HepG2 (cell line): ENCODE measurements around the gene MYL4. TPM values are rescaled to one million over a fixed set of nuclear protein-coding genes. Genes with fewer than 3 reads are reported as not detected.

Experiments used
- ATAC-seq: fragments of 200-7000 bp; cut with Tn5 transposase; 3 replicates; pipeline ENCODE4 v1.9.1; 2020; ENCODE audit warnings: mild to moderate bottlenecking, moderate library complexity
- BruUV-seq: library from RNA; stranded (reverse); fragments of 400-500 nt; replicated peaks from 2 replicates; lab custom pipeline; 2021; lab: Mats Ljungman, UMichigan
- CTCF ChIA-PET: fragments of 300-600 bp; formaldehyde crosslinking; extraction: SDS; loops from one replicate; lab custom pipeline; 2021; ENCODE audit warnings: low total read pairs, inconsistent platforms, low intra/inter-chr PET ratio; lab: Yijun Ruan, JAX
- POLR2A ChIA-PET: fragments of 350-600 bp; sonication (Branson Sonifier 250); formaldehyde crosslinking; loops from one replicate; lab custom pipeline; 2020; ENCODE audit warnings: antibody characterized with exemption, inconsistent platforms; lab: Yijun Ruan, JAX
- DNase-seq: peaks from one replicate; pipeline ENCODE4 v3.0.0-alpha.2; 2015; ENCODE audit warnings: low spot score
- FAIRE-seq: peaks from 3 replicates; lab custom pipeline; 2011; peaks lifted over from hg19 to GRCh38; lab: Jason Lieb, UNC
- H2AFZ ChIP-seq: one replicate; pipeline ENCODE4 v1.6.1; 2011; ENCODE audit warnings: low read length, inconsistent platforms
- H3K27ac ChIP-seq: fragments of 300-600 bp; 3 replicates; pipeline ENCODE4 v1.8.0; 2011; ENCODE audit warnings: mixed run types, mild to moderate bottlenecking, mixed read lengths, low read length, inconsistent platforms; ENCODE audit not compliant: insufficient read depth; ENCODE audit errors: extremely low read length
- H3K27me3 ChIP-seq, 2 experiments: fragments of 200-600 bp in 1 of 2; 2 replicates in 1 of 2; 3 replicates in 1 of 2; pipeline versions ENCODE4 v1.6.0 to v1.8.0; 2011; ENCODE audit warnings: low read length in 2 of 2, mild to moderate bottlenecking in 2 of 2, moderate library complexity in 2 of 2, inconsistent platforms in 1 of 2; ENCODE audit not compliant: insufficient read depth in 2 of 2, control insufficient read depth in 1 of 2
- H3K36me3 ChIP-seq, 2 experiments: fragments of 200-600 bp in 1 of 2; replicated peaks in 1 of 2; 2 replicates in 1 of 2; 3 replicates in 1 of 2; pipeline versions ENCODE4 v1.5.1 to v1.8.0; 2011; ENCODE audit warnings: low read length in 2 of 2, inconsistent platforms in 1 of 2; ENCODE audit not compliant: insufficient read depth in 2 of 2, control insufficient read depth in 1 of 2
- H3K4me1 ChIP-seq: 2 replicates; pipeline ENCODE4 v1.5.1; 2012; ENCODE audit warnings: low read length, inconsistent platforms; ENCODE audit not compliant: insufficient read depth
- H3K4me2 ChIP-seq: 2 replicates; pipeline ENCODE4 v1.6.0; 2011; ENCODE audit warnings: low read depth, low read length, inconsistent platforms
- H3K4me3 ChIP-seq, 3 experiments: fragments of 200-600 bp in 1 of 3; sonication (generic), shearing (Covaris generic) in 1 of 3; replicated peaks in 1 of 3; 2 replicates each; pipeline ENCODE4 v1.5.1; 2011 to 2016; ENCODE audit warnings: low read length in 3 of 3, inconsistent platforms in 2 of 3, low read depth in 2 of 3, mild to moderate bottlenecking in 2 of 3, control low read depth in 1 of 3, mixed read lengths in 1 of 3; ENCODE audit not compliant: insufficient read depth in 1 of 3
- H3K79me2 ChIP-seq: one replicate; pipeline ENCODE4 v1.6.1; 2011; ENCODE audit warnings: low read length, inconsistent platforms; ENCODE audit not compliant: insufficient read depth
- H3K9ac ChIP-seq: 2 replicates; pipeline ENCODE4 v1.6.0; 2011; ENCODE audit warnings: mild to moderate bottlenecking, low read depth, low read length, inconsistent platforms; ENCODE audit not compliant: insufficient read depth
- H3K9me3 ChIP-seq: 2 replicates; pipeline ENCODE4 v1.5.1; 2012; ENCODE audit warnings: mild to moderate bottlenecking, low read length
- H4K20me1 ChIP-seq: 2 replicates; pipeline ENCODE4 v1.6.0; 2011; ENCODE audit warnings: inconsistent platforms, mild to moderate bottlenecking, low read length, moderate library complexity; ENCODE audit not compliant: insufficient read depth
- ATF4 ChIP-seq, 2 experiments: fragments of 450-650 bp in 1 of 2; sonication (generic) in 1 of 2; formaldehyde crosslinking; IDR thresholded peaks; 2 replicates each; pipeline versions ENCODE4 v1.5.0 to v1.8.0; 2020 to 2022; ENCODE audit warnings: mild to moderate bottlenecking in 1 of 2, missing genetic modification reagents in 1 of 2
- CBFB ChIP-seq: sonication (generic); formaldehyde crosslinking; IDR thresholded peaks from 2 replicates; pipeline ENCODE4 v1.4.0; 2020; ENCODE audit warnings: missing genetic modification reagents
- EED ChIP-seq: sonication (generic); formaldehyde crosslinking; IDR thresholded peaks from 2 replicates; pipeline ENCODE4 v1.5.0; 2020; ENCODE audit warnings: mild to moderate bottlenecking, missing genetic modification reagents
- ELF1 ChIP-seq: sonication (generic); formaldehyde crosslinking; IDR thresholded peaks from 2 replicates; pipeline ENCODE4 v1.4.0; 2020; ENCODE audit warnings: missing genetic modification reagents
- HDAC2 ChIP-seq: sonication (generic); formaldehyde crosslinking; IDR thresholded peaks from 2 replicates; pipeline ENCODE4 v1.4.0; 2020; ENCODE audit warnings: missing genetic modification reagents
- HNRNPUL1 ChIP-seq: fragments of 200-400 bp; formaldehyde crosslinking; IDR thresholded peaks from 2 replicates; pipeline ENCODE4 v1.6.1; 2017; ENCODE audit warnings: low read depth, mild to moderate bottlenecking, low read length, moderate library complexity
- NCOR1 ChIP-seq: fragments of 200-600 bp; sonication (generic); IDR thresholded peaks from 2 replicates; pipeline ENCODE4 v1.7.0; 2017; ENCODE audit warnings: antibody characterized with exemption, low read length, borderline replicate concordance
- SRY ChIP-seq: sonication (generic); formaldehyde crosslinking; IDR thresholded peaks from 2 replicates; pipeline ENCODE4 v1.8.0; 2022; ENCODE audit warnings: mild to moderate bottlenecking, missing genetic modification reagents
- TFE3 ChIP-seq: IDR thresholded peaks from 2 replicates; pipeline ENCODE4 v1.6.1; 2016
- TIGD3 ChIP-seq: sonication (generic); formaldehyde crosslinking; IDR thresholded peaks from 2 replicates; pipeline ENCODE4 v1.5.1; 2020; ENCODE audit warnings: mild to moderate bottlenecking, missing genetic modification reagents, borderline replicate concordance
- TOE1 ChIP-seq: sonication (generic); formaldehyde crosslinking; IDR thresholded peaks from 2 replicates; pipeline ENCODE4 v1.4.0; 2020; ENCODE audit warnings: mild to moderate bottlenecking, missing genetic modification reagents
- U2AF2 ChIP-seq: fragments of 200-400 bp; formaldehyde crosslinking; IDR thresholded peaks from 2 replicates; pipeline ENCODE4 v1.6.1; 2017; ENCODE audit warnings: low read depth, mild to moderate bottlenecking, low read length
- ZNF17 ChIP-seq: sonication (generic); formaldehyde crosslinking; IDR thresholded peaks from 2 replicates; pipeline ENCODE4 v1.5.0; 2020; ENCODE audit warnings: mild to moderate bottlenecking, missing genetic modification reagents
- ZNF292 ChIP-seq: sonication (generic); formaldehyde crosslinking; IDR thresholded peaks from 2 replicates; pipeline ENCODE4 v1.8.1; 2022; ENCODE audit warnings: mild to moderate bottlenecking, low read depth, missing genetic modification reagents, borderline replicate concordance
- ZNF367 ChIP-seq: sonication (generic); formaldehyde crosslinking; IDR thresholded peaks from 2 replicates; pipeline ENCODE4 v1.4.0; 2020; ENCODE audit warnings: missing genetic modification reagents, borderline replicate concordance
- ZNF704 ChIP-seq: sonication (generic); formaldehyde crosslinking; IDR thresholded peaks from 2 replicates; pipeline ENCODE4 v1.8.1; 2023; ENCODE audit warnings: mild to moderate bottlenecking, inconsistent platforms, moderate library complexity, missing genetic modification reagents, borderline replicate concordance
- ZNF713 ChIP-seq: sonication (generic); formaldehyde crosslinking; IDR thresholded peaks from 2 replicates; pipeline ENCODE4 v1.4.0; 2020; ENCODE audit warnings: mild to moderate bottlenecking, missing genetic modification reagents
- WGBS: methylation state at CpG from one replicate; pipeline ENCODE4 v1.1.6; 2017; ENCODE audit warnings: low lambda C conversion rate; 5-methylcytosine and 5-hydroxymethylcytosine counted together
- in situ Hi-C: cut with HindIII; loops from 2 replicates; pipeline ENCODE4 v1.10.0; 2017; ENCODE audit warnings: low pct_unique_long_range_greater_than_20kb; ENCODE audit not compliant: extremely low pct_ligation_motif_present
- intact Hi-C: fragments of 100-400 bp; cut with micrococcal nuclease; formaldehyde crosslinking; loops from one replicate; pipeline ENCODE4 v1.10.0; 2022; ENCODE audit not compliant: unreplicated experiment
- polyA plus RNA-seq, 8 experiments: library from polyadenylated mRNA; depleted of rRNA in 3 of 8; stranded (reverse) in 7 of 8; unstranded in 1 of 8; fragments of >200 nt; fragmentation: Illumina TruSeq in 4 of 8; extraction: Trizol in 4 of 8; gene quantifications; 2 replicates each; pipeline versions ENCODE4 v1.2.1 to v1.2.3, GENCODE V29; 2011 to 2016; ENCODE audit warnings: low read depth in 4 of 8, missing spikeins in 1 of 8, mixed read lengths in 1 of 8; ENCODE audit not compliant: insufficient read depth in 1 of 8
- total RNA-seq, 5 experiments: library from RNA; depleted of rRNA; stranded (reverse); fragments of >200 nt; fragmentation: Illumina TruSeq; extraction: Trizol; gene quantifications; 2 replicates each; pipeline ENCODE4 v1.2.3, GENCODE V29; 2016; ENCODE audit warnings: low read depth in 1 of 5

MYL4 gene
- total and polyA plus RNA-seq, 2 of the 13 experiments (the other 11 are each of a cell fraction or from before 2014, with no cell fraction given): not detected

GRCh38 chr17:47225911-47226688, 17.0 kb downstream of the MYL4 start (continued):
- TF ChIP-seq TFE3 (CRISPR knock-in tag) (no peak), ZNF704 (CRISPR knock-in tag) (no peak)

GRCh38 chr17:47227862-47228261, 18.7 kb downstream of the MYL4 start:
- intact Hi-C loops: loop anchor here (10.0 kb wide), 1 partner anchor 387 kb away; no protein-coding TSS in a partner anchor
- FAIRE-seq: no peak
- Histone ChIP-seq H3K9me3 (peaks cover 9% of the 10 kb centered on the region; the same call in 1 of the 2 replicates), H3K27ac (no peak overlapping the region), H2AFZ (no peak overlapping the region), H3K27me3 (peaks cover 3 to 23% of the 10 kb centered on the region in 2 experiments; a peak in 3 of 5 replicates), H3K4me1 (peaks cover 47% of the 10 kb centered on the region), H3K36me3 (no peaks in the 10 kb centered on the region), H3K9ac (no peak overlapping the region), H4K20me1 (no peaks in the 10 kb centered on the region), H3K4me2 (no peak overlapping the region), H3K4me3 (no peak overlapping the region), H3K79me2 (no peaks in the 10 kb centered on the region)
- ChIA-PET CTCF (no interaction called here), POLR2A (no interaction called here)
- in situ Hi-C loops: no loop called here
- DNase-seq: no peak
- WGBS: 29% methylated on average over 2 of the region's 2 CpGs
- BruUV-seq: no TSS peak
- no peak for ATAC-seq
- TF ChIP-seq ZNF17 (CRISPR knock-in tag) (no peak), ZNF292 (CRISPR knock-in tag) (no peak), HNRNPUL1 (no peak), ELF1 (CRISPR knock-in tag) (no peak), ZNF713 (CRISPR knock-in tag) (no peak), ZNF367 (no peak), NCOR1 (no peak), TOE1 (CRISPR knock-in tag) (no peak), CBFB (CRISPR knock-in tag) (no peak), SRY (CRISPR knock-in tag) (no peak), TIGD3 (CRISPR knock-in tag) (no peak), HDAC2 (CRISPR knock-in tag) (no peak), ATF4 (CRISPR knock-in tag; IDR thresholded peaks at IDR 0.05) (no peak), U2AF2 (no peak), EED (no peak)
